Omental fat pad (tissue), 4 donors: ENCODE measurements around the gene GRM4. TPM values are rescaled to one million over a fixed set of nuclear protein-coding genes. Genes with fewer than 3 reads are reported as not detected.

ENCODE experiments used
- ATAC-seq: fragments of 150-250 bp; one replicate; pipeline ENCODE4 v1.9.1; 2016; ENCODE audit warnings: mild to moderate bottlenecking, moderate library complexity; ENCODE audit not compliant: low FRiP score
- DNase-seq: peaks from one replicate; pipeline ENCODE4 v3.0.0-alpha.2; 2019; ENCODE audit warnings: low spot score
- total RNA-seq, 4 donors: library from RNA; depleted of rRNA; stranded (reverse); fragments of >200 nt; gene quantifications; one replicate each; pipeline ENCODE4 v1.1.0, GENCODE V29; 2016
- TF ChIP-seq, protein P1 (sequence below), 3 donors: fragments of 450-650 bp; IDR thresholded peaks; one replicate each; pipeline ENCODE4 v1.5.1; 2016 to 2017; ENCODE audit warnings: antibody characterized with exemption in 3 of 3, mild to moderate bottlenecking in 3 of 3, moderate library complexity in 2 of 3

GRM4 gene
- total RNA-seq, 4 donors from 2014 or later, result 0.60 TPM; not detected in 3

DNA sequence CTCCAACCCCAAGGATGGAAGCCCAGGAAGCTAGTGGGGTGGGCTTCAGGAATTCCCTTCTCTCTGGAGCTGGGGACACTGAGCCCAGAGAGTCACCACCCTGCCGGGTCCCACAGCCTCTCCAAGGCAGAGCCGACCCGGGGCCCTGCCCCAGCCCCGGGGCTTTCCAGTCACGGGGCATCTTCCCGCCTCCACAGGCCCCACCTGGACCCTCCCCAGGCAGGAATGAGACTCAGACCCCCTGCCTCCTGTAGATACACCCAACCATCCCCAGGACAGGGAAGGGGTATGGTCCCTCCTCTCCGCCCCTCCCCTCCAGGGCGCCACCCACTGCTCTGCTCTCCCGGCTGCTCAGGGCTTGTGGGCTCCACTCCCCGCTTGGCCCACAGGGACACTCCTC, 53.3 kb downstream of the GRM4 start:
- ATAC-seq (no peak), DNase-seq (no peak)

DNA sequence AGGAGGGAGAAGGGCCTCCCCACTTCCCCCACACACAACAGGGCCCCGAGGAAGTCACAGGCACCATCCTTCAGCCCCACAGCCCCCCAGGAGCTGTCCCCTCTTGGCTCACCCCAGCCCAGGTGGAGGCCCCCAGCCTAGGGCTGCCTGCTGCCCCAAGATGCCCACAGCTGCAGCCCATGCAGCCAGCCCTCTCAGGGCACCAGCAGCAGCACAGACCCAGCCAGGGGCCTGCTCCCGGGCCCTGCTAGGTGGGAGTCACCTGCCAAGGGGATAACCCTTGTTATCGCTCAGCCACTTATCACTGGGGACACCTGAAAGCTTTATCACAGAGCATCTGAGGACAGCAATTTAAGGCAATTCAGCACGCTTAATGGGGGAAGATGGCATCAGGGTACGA, 55.0 kb downstream of the GRM4 start:
- DNase-seq (no peak), ATAC-seq (no peak)
- TF ChIP-seq, protein P1, sequence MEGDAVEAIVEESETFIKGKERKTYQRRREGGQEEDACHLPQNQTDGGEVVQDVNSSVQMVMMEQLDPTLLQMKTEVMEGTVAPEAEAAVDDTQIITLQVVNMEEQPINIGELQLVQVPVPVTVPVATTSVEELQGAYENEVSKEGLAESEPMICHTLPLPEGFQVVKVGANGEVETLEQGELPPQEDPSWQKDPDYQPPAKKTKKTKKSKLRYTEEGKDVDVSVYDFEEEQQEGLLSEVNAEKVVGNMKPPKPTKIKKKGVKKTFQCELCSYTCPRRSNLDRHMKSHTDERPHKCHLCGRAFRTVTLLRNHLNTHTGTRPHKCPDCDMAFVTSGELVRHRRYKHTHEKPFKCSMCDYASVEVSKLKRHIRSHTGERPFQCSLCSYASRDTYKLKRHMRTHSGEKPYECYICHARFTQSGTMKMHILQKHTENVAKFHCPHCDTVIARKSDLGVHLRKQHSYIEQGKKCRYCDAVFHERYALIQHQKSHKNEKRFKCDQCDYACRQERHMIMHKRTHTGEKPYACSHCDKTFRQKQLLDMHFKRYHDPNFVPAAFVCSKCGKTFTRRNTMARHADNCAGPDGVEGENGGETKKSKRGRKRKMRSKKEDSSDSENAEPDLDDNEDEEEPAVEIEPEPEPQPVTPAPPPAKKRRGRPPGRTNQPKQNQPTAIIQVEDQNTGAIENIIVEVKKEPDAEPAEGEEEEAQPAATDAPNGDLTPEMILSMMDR (IDR thresholded peaks at IDR 0.05), result no peak

More for the DNA sequence above, 53.3 kb downstream of the GRM4 start:
- TF ChIP-seq, protein P1 (IDR thresholded peaks at IDR 0.05), result no peak

DNA sequence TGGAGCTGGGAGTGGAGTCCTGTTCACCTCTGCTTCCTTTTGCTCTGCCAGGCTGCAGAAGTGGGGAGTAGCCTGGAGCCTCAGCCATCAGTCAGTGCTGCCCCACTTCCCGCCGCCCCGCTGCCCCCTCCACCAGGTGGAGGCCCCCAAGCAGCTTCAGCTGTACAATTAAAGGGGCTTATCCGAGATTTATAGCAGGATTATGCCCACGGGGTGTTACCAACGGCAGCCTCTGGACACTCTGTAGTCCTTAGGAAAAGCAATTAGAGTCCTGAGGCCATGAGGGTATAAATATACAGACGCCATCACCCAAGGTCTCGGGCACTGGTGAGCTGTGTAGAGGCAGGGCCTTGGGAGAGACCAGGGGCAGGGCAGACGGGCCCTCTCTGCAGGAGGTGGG, 55.4 kb downstream of the GRM4 start:
- DNase-seq, result no peak
- TF ChIP-seq, protein P1 (IDR thresholded peaks at IDR 0.05), result no peak
- no peak for ATAC-seq

DNA sequence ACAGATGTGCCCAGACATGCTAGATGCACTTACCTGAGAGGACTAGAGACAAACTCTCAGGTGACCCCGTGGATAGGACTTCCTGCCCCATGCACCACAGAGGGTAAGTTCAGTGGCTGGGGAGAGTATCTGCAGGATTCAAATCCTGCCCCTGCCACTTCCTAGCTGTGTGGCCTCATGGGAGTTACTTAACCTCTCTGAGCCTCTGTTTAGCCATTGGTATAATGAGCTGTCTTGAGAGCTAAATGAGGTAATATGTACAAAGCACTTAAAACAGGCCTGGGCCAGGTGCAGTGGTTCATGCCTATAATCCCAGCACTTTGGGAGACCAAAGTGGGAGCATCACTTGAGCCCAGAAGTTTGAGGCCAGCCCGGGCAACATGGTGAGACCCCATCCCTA, 59.3 kb downstream of the GRM4 start:
- ATAC-seq (no peak), DNase-seq (no peak)
- TF ChIP-seq, protein P1 (IDR thresholded peaks at IDR 0.05), result no peak

DNA sequence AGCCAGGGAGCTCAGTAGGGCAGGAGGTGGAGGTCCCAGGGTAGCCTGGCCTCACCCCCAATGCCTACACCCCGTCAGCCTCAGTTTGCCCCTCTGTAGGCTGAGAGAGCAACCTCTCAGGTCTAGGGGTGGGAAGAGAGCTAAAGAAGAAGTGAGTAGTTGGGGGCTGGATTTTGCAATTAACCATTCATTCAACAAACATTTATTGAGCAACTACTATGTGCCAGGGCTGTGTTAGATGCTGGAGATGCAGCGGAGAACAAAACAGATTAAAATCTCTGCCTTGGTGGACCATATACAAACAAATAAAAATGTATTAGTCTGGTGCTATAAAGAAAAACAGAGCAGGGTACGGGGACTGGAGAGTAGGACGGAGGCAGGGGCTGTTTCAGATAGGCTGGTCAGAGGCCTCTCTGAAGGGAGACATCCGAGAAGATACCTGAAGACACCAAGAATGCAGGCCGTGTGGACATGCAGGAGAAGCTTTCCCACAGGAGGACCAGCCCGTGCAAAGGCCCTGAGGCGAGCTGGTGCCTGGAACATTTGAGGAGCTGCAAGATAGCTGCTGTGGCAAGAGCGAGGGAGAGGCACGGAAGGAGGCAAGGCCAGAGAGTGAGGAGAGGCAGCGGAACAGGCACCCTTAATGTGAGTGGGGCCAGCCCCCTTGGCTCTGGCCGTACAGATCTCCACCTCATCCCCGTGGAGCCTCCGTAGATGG, 60.3 kb downstream of the GRM4 start:
- TF ChIP-seq, protein P1 (IDR thresholded peaks at IDR 0.05), result no peak
- DNase-seq, result no peak
- ATAC-seq, result no peak

DNA sequence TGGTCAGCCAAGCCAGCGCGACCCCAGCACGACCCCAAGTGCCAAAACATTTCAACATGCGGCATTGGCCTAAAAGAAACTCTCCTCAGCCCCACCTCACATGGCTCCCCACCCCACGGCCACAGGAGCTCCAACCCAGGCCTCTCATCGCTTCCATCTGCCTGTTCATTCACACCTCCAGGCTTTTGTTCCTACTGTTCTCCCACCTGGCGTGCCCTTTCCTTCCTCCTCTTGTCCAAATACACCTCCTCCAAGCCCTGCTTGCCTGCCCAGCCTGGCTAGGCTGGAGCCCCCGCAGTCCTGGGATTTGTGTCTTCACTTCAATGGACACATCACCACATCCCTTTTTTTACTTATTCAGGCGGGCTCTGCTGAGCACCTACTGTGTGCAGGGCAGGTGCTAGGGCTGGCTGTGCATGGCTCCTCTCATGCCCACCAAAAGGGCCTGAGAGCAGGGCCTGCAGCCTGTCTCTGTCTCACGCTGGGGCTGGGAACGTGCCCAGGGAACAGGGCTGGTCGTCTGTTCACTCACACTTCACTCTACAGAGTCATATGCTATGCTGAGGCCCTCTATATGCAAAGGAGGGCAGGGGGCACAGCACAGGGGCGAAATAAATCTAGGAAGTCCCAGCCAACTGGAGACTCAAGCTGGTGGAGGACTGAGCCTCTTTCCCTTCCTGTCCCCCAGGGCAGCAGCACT, 61.1 kb downstream of the GRM4 start:
- TF ChIP-seq, protein P1 (IDR thresholded peaks at IDR 0.05), result no peak
- ATAC-seq (no peak), DNase-seq (no peak)
